Measurements from ENCODE around the gene TIMM9. TPM values are rescaled to one million over a fixed set of nuclear protein-coding genes. Genes with fewer than 3 reads are reported as not detected.

TIMM9 gene
- polyA plus RNA-seq, 1 of the 3 experiments (the other 2 are of a cell fraction): 17.9 TPM

GRCh38 chr14:58367296-58367695, 60.0 kb downstream of the TIMM9 start (continued):
- TF ChIP-seq RFX5 (IDR thresholded peaks at IDR 0.05; ENCODE audit: low read length): no peak
- TF ChIP-seq JUND (IDR thresholded peaks at IDR 0.05): no peak
- no peak for TF ChIP-seq POLR2AphosphoS5 (IDR thresholded peaks at IDR 0.05; ENCODE audit: low read depth, low read length)

- no peak overlapping the region for H3K27ac ChIP-seq (ENCODE audit: low read depth in 2 of 2, low read length in 1 of 2)
- H3K4me3 ChIP-seq (ENCODE audit: low read depth in 2 of 2, low read length in 1 of 2): no peak overlapping the region
- 95% methylated on average over 4 of the region's 4 CpGs for WGBS (ENCODE audit: low lambda C conversion rate)
- H3F3A ChIP-seq (replicated peaks; ENCODE audit: insufficient read depth): peaks cover 19% of the 10 kb centered on the region
- no peak overlapping the region for H3K4me2 ChIP-seq
- H3K9me3 ChIP-seq: no peaks in the 10 kb centered on the region
- no peak overlapping the region for H2AFZ ChIP-seq (ENCODE audit: low read depth)
- no peaks in the 10 kb centered on the region for H3K4me1 ChIP-seq (ENCODE audit: control insufficient read depth in 1 of 2, insufficient read depth in 2 of 2, low read depth in 1 of 2, low read length in 1 of 2)
- no peaks in the 10 kb centered on the region for H4K20me1 ChIP-seq (ENCODE audit: insufficient read depth)
- TF ChIP-seq RXRA (IDR thresholded peaks at IDR 0.05; ENCODE audit: borderline replicate concordance, low read depth) (no peak), MEF2A (IDR thresholded peaks at IDR 0.05; ENCODE audit: borderline replicate concordance, low read depth) (no peak), EP300 (IDR thresholded peaks at IDR 0.05; ENCODE audit: borderline replicate concordance in 1 of 2, low read depth in 1 of 2, low read length in 1 of 2) (no peak), SIN3A (IDR thresholded peaks at IDR 0.05; ENCODE audit: borderline replicate concordance, low read depth, low read length) (no peak), SMC3 (IDR thresholded peaks at IDR 0.05; ENCODE audit: low read depth, low read length) (no peak), GATA2 (CRISPR knock-in tag; IDR thresholded peaks at IDR 0.05) (no peak), MXI1 (IDR thresholded peaks at IDR 0.05; ENCODE audit: low read depth, low read length) (no peak), CHD2 (IDR thresholded peaks at IDR 0.05; ENCODE audit: low read length, partially characterized antibody) (no peak), ELF1 (IDR thresholded peaks at IDR 0.05) (no peak)
- TF ChIP-seq, protein P1, sequence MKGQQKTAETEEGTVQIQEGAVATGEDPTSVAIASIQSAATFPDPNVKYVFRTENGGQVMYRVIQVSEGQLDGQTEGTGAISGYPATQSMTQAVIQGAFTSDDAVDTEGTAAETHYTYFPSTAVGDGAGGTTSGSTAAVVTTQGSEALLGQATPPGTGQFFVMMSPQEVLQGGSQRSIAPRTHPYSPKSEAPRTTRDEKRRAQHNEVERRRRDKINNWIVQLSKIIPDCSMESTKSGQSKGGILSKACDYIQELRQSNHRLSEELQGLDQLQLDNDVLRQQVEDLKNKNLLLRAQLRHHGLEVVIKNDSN (IDR thresholded peaks at IDR 0.05; ENCODE audit: borderline replicate concordance, low read depth): no peak
- H3K9ac ChIP-seq: no peak overlapping the region
- H3K36me3 ChIP-seq (replicated peaks in 1 of 2; ENCODE audit: control insufficient read depth in 1 of 2, insufficient read depth in 2 of 2, low read length in 1 of 2): peaks cover 62 to 84% of the 10 kb centered on the region in 2 experiments
- POLR2A ChIA-PET: no interaction called here
- no peaks in the 10 kb centered on the region for H3K27me3 ChIP-seq (ENCODE audit: insufficient read depth)
- no peaks in the 10 kb centered on the region for H3K79me2 ChIP-seq (ENCODE audit: insufficient read depth)
- no peak for DNase-seq
- CTCF ChIA-PET: interaction anchor here (0.7 to 1.9 kb wide), 8 partner anchors 12 to 255 kb away, joined by 3 to 6 read pairs (median 4); partner anchors contain the start of genes ARID4A, KIAA0586, TIMM9 and TOMM20L
- no peaks in the 10 kb centered on the region for H3K9me2 ChIP-seq
Observed at GRCh38 chr14:58364316-58364715, 63.0 kb downstream of the TIMM9 start.

GRCh38 chr14:58362798-58363412, 64.4 kb downstream of the TIMM9 start:
- DNase-seq: peak; percentile 31
- CTCF ChIA-PET: interaction anchor here (0.7 to 2.2 kb wide), 9 partner anchors 11 to 255 kb away, joined by 3 to 11 read pairs (median 4); partner anchors contain the start of gene ARID4A
- no peaks in the 10 kb centered on the region for H3K9me3 ChIP-seq
- no peak for TF ChIP-seq NFIC (IDR thresholded peaks at IDR 0.05; ENCODE audit: borderline replicate concordance)
- TF ChIP-seq, protein P2, sequence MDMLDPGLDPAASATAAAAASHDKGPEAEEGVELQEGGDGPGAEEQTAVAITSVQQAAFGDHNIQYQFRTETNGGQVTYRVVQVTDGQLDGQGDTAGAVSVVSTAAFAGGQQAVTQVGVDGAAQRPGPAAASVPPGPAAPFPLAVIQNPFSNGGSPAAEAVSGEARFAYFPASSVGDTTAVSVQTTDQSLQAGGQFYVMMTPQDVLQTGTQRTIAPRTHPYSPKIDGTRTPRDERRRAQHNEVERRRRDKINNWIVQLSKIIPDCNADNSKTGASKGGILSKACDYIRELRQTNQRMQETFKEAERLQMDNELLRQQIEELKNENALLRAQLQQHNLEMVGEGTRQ (IDR thresholded peaks at IDR 0.05; ENCODE audit: borderline replicate concordance, low read depth, low read length): no peak
- TF ChIP-seq TCF12 (IDR thresholded peaks at IDR 0.05): no peak
- TF ChIP-seq, protein P1 (IDR thresholded peaks at IDR 0.05; ENCODE audit: borderline replicate concordance, low read depth): no peak
- TF ChIP-seq ZBTB33 (IDR thresholded peaks at IDR 0.05; ENCODE audit: borderline replicate concordance, low read depth): no peak
- no peak for TF ChIP-seq ELF1 (IDR thresholded peaks at IDR 0.05)
- peak; percentile 63 for TF ChIP-seq RAD21 (IDR thresholded peaks at IDR 0.05; ENCODE audit: low read length)
- no peak for TF ChIP-seq TEAD4 (IDR thresholded peaks at IDR 0.05; ENCODE audit: borderline replicate concordance, insufficient read depth)
- no peak for TF ChIP-seq TAF1 (IDR thresholded peaks at IDR 0.05; ENCODE audit: borderline replicate concordance, low read depth, low read length)
- TF ChIP-seq RFX5 (IDR thresholded peaks at IDR 0.05; ENCODE audit: low read length): no peak
- TF ChIP-seq SMC3 (IDR thresholded peaks at IDR 0.05; ENCODE audit: low read depth, low read length): 0 out of 2 replicates have a peak, but pooled peaks have one; percentile 23

More at GRCh38 chr14:58362798-58363412, 64.4 kb downstream of the TIMM9 start:
- WGBS (ENCODE audit: low lambda C conversion rate): 80% methylated on average over 3 of the region's 3 CpGs
- Histone ChIP-seq H3K36me3 (replicated peaks in 1 of 2; ENCODE audit: control insufficient read depth in 1 of 2, insufficient read depth in 2 of 2, low read length in 1 of 2) (peaks cover 54 to 77% of the 10 kb centered on the region in 2 experiments), H3K9me2 (no peaks in the 10 kb centered on the region), H3F3A (replicated peaks; ENCODE audit: insufficient read depth) (peaks cover 11% of the 10 kb centered on the region), H3K4me3 (ENCODE audit: low read depth in 2 of 2, low read length in 1 of 2) (no peak overlapping the region), H4K20me1 (ENCODE audit: insufficient read depth) (no peaks in the 10 kb centered on the region), H3K27ac (ENCODE audit: low read depth in 2 of 2, low read length in 1 of 2) (no peak overlapping the region), H3K4me2 (no peak overlapping the region), H3K79me2 (ENCODE audit: insufficient read depth) (no peaks in the 10 kb centered on the region), H2AFZ (ENCODE audit: low read depth) (no peak overlapping the region), H3K4me1 (ENCODE audit: control insufficient read depth in 1 of 2, insufficient read depth in 2 of 2, low read depth in 1 of 2, low read length in 1 of 2) (no peaks in the 10 kb centered on the region), H3K9ac (no peak overlapping the region), H3K27me3 (ENCODE audit: insufficient read depth) (no peaks in the 10 kb centered on the region)
- POLR2A ChIA-PET: no interaction called here
